DOHH2 (cell line): ENCODE data around the gene KLK13.

Experiments
- EZH2phosphoT487 ChIP-seq: fragments of 200-600 bp; sonication (generic); IDR thresholded peaks from 2 replicates; pipeline ENCODE4 v1.6.1; 2017; ENCODE audit warnings: borderline replicate concordance, mild to moderate bottlenecking, antibody characterized with exemption, low read length, moderate library complexity, mixed read lengths
- TF ChIP-seq, protein P1 (sequence below): fragments of 200-600 bp; sonication (generic); IDR thresholded peaks from one replicate; pipeline ENCODE4 v1.5.1; 2014; ENCODE audit warnings: antibody characterized with exemption, mild to moderate bottlenecking, low read depth, low read length; ENCODE audit not compliant: poor library complexity, severe bottlenecking

- TF ChIP-seq, protein P1, sequence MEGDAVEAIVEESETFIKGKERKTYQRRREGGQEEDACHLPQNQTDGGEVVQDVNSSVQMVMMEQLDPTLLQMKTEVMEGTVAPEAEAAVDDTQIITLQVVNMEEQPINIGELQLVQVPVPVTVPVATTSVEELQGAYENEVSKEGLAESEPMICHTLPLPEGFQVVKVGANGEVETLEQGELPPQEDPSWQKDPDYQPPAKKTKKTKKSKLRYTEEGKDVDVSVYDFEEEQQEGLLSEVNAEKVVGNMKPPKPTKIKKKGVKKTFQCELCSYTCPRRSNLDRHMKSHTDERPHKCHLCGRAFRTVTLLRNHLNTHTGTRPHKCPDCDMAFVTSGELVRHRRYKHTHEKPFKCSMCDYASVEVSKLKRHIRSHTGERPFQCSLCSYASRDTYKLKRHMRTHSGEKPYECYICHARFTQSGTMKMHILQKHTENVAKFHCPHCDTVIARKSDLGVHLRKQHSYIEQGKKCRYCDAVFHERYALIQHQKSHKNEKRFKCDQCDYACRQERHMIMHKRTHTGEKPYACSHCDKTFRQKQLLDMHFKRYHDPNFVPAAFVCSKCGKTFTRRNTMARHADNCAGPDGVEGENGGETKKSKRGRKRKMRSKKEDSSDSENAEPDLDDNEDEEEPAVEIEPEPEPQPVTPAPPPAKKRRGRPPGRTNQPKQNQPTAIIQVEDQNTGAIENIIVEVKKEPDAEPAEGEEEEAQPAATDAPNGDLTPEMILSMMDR, result no peak
- TF ChIP-seq EZH2phosphoT487, result no peak
These were observed 11.1 kb upstream of the KLK13 start for GRCh38 chr19:51075998-51076397.
